ENCODE results near the gene KLHL20. TPM values are rescaled to one million over a fixed set of nuclear protein-coding genes. Genes with fewer than 3 reads are reported as not detected.

KLHL20 gene
- total and polyA plus RNA-seq, 8 donors = 2.6 to 30.7 (median 9.4) TPM

- no peaks in the 10 kb centered on the region for H3K36me3 ChIP-seq
- H3K27ac ChIP-seq = no peak overlapping the region
- 76 to 100% (median 84%) methylated on average over 1 of the region's 1 CpG for WGBS, 5 donors
- no peaks in the 10 kb centered on the region for H3K9me3 ChIP-seq
- no peaks in the 10 kb centered on the region for H3K4me1 ChIP-seq
- H3K27me3 ChIP-seq = peaks cover 0 to 4% (median 0%) of the 10 kb centered on the region in 3 donors
- TF ChIP-seq CTCF (IDR thresholded peaks at IDR 0.05) = no peak
- TF ChIP-seq EP300 (IDR thresholded peaks at IDR 0.05) = no peak
- TF ChIP-seq POLR2A (IDR thresholded peaks at IDR 0.05) = no peak
- TF ChIP-seq POLR2AphosphoS5 (IDR thresholded peaks at IDR 0.05) = no peak
- no peak overlapping the region for H3K4me3 ChIP-seq
- DNase-seq = no peak
- intact Hi-C loops (cut with DNase I; ENCODE audit: low total_unique reads) = no loop called here
These were observed 12.0 kb upstream of the KLHL20 start for GRCh38 chr1:173702736-173703135.

GRCh38 chr1:173705117-173705516 is 9.7 kb upstream of the KLHL20 start:
- intact Hi-C loops (cut with DNase I; ENCODE audit: low total_unique reads) = no loop called here
- H3K9me3 ChIP-seq = no peaks in the 10 kb centered on the region
- H3K4me1 ChIP-seq = no peaks in the 10 kb centered on the region
- peaks cover 0 to 20% (median 4%) of the 10 kb centered on the region in 3 donors for H3K27me3 ChIP-seq
- no peak for TF ChIP-seq POLR2A (IDR thresholded peaks at IDR 0.05)
- TF ChIP-seq EP300 (IDR thresholded peaks at IDR 0.05) = no peak
- no peak for TF ChIP-seq POLR2AphosphoS5 (IDR thresholded peaks at IDR 0.05)
- no peak for TF ChIP-seq CTCF (IDR thresholded peaks at IDR 0.05)
- H3K36me3 ChIP-seq = no peaks in the 10 kb centered on the region
- no peak for DNase-seq
- no peak overlapping the region for H3K27ac ChIP-seq
- no peak overlapping the region for H3K4me3 ChIP-seq
- WGBS, 5 donors = 77 to 84% (median 82%) methylated on average over 5 of the region's 5 CpGs

DNA sequence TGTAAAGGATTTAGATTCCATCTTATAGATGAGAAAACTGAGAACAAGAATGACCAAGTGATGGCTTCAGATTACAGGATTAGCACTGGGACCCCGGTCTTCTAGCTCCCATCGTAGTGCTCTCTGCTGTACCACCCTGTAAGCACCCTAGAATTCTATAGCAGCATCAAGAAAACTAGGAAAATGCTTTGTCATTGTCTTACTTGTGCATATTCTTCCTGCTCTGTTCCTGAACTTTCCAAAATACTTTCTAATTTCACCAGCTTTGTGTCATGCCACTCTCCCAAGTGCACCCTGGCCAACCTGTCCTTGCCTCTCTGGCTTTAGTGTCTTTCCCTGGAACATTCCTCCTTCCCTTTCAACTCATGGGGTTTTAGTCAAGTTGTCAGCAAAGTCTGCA is 6.0 kb upstream of the KLHL20 start:
- no peak overlapping the region for H3K27ac ChIP-seq
- H3K36me3 ChIP-seq = no peaks in the 10 kb centered on the region
- TF ChIP-seq POLR2AphosphoS5 (IDR thresholded peaks at IDR 0.05) = no peak
- no peak for TF ChIP-seq POLR2A (IDR thresholded peaks at IDR 0.05)
- TF ChIP-seq EP300 (IDR thresholded peaks at IDR 0.05) = no peak
- TF ChIP-seq CTCF (IDR thresholded peaks at IDR 0.05) = no peak
- H3K4me3 ChIP-seq = no peak overlapping the region
- 48 to 91% (median 82%) methylated on average over 2 of the region's 2 CpGs for WGBS, 5 donors
- H3K9me3 ChIP-seq = no peaks in the 10 kb centered on the region
- intact Hi-C loops (cut with DNase I; ENCODE audit: low total_unique reads) = no loop called here
- DNase-seq = no peak
- H3K4me1 ChIP-seq = no peaks in the 10 kb centered on the region
- peaks cover 0 to 45% (median 14%) of the 10 kb centered on the region in 3 donors for H3K27me3 ChIP-seq

DNA sequence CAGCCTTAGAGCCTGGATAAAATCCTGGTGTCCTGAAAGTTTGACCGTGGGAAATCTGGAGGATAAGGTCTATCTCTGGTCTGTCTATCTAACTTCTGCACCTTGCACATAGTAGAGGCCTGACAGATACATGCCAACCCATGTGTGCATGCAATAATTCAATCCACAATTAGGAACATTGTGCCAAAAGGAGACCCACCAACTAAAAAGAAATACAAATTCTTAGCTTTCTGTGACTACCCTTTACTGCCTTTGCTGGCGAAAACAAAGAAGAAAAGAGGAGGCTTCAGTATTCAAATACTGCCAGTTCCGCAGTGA is 381 bp upstream of the KLHL20 start:
- Histone ChIP-seq H3K4me3 (peak overlapping the region; percentile 63 to 84 (median 74)), H3K27ac (peak overlapping the region; percentile 83 to 94 (median 94)), H3K4me1 (peaks cover 4 to 33% (median 23%) of the 10 kb centered on the region in 4 donors), H3K27me3 (peaks cover 0 to 33% (median 10%) of the 10 kb centered on the region in 3 donors), H3K9me3 (no peaks in the 10 kb centered on the region), H3K36me3 (peaks cover 0 to 10% (median 2%) of the 10 kb centered on the region in 4 donors)
- DNase-seq = no peak
- intact Hi-C loops (cut with DNase I; ENCODE audit: low total_unique reads) = loop anchor here (10.0 kb wide), 1 partner anchor 280 kb away; no protein-coding TSS in a partner anchor
- WGBS, 5 donors = 51 to 68% (median 59%) methylated on average over 3 of the region's 3 CpGs
- TF ChIP-seq EP300 (IDR thresholded peaks at IDR 0.05) (no peak), POLR2AphosphoS5 (IDR thresholded peaks at IDR 0.05) (no peak), CTCF (IDR thresholded peaks at IDR 0.05) (no peak), POLR2A (IDR thresholded peaks at IDR 0.05) (no peak)
